Endothelial cell of umbilical vein (primary cell): ENCODE measurements around the gene TBC1D17. TPM values are rescaled to one million over a fixed set of nuclear protein-coding genes. Genes with fewer than 3 reads are reported as not detected.
A peak's percentile ranks its signal among the peaks of the same experiment; 100 is the strongest.

Source experiments
- BruUV-seq: library from RNA; stranded (reverse); fragments of 400-500 nt; replicated peaks from 2 replicates; lab custom pipeline; 2021; lab: Mats Ljungman, UMichigan
- CTCF ChIA-PET: fragments of 300-600, 350-600 bp; sonication (Branson Sonifier 250); formaldehyde crosslinking; loops from one replicate; lab custom pipeline; 2021; ENCODE audit warnings: antibody characterized with exemption, inconsistent platforms; lab: Charles Lee
- POLR2A ChIA-PET: fragments of 300-600, 350-600 bp; sonication (Branson Sonifier 250); formaldehyde crosslinking; loops from one replicate; lab custom pipeline; 2021; ENCODE audit warnings: antibody characterized with exemption, inconsistent platforms; lab: Charles Lee
- DNase-seq: peaks from one replicate; pipeline ENCODE4 v3.0.0-alpha.2; 2011; ENCODE audit warnings: low read depth, low spot score
- FAIRE-seq: peaks from 2 replicates; lab custom pipeline; 2011; peaks lifted over from hg19 to GRCh38; lab: Jason Lieb, UNC
- H2AFZ ChIP-seq: 2 replicates; pipeline ENCODE4 v1.6.0; 2012; ENCODE audit warnings: low read depth, low read length, control low read depth, inconsistent platforms
- H3K27ac ChIP-seq: 2 replicates; pipeline ENCODE4 v1.5.1; 2011; ENCODE audit warnings: low read depth, mild to moderate bottlenecking, control low read depth, low read length, moderate library complexity; ENCODE audit not compliant: insufficient read depth
- H3K27me3 ChIP-seq, 2 experiments: 2 replicates each; pipeline versions ENCODE4 v1.6.0 to v1.6.1; 2011; ENCODE audit warnings: low read length in 2 of 2, mixed read lengths in 1 of 2; ENCODE audit not compliant: control insufficient read depth in 2 of 2, insufficient read depth in 2 of 2
- H3K36me3 ChIP-seq, 2 experiments: 2 replicates in 1 of 2; 3 replicates in 1 of 2; pipeline ENCODE4 v1.5.1; 2011; ENCODE audit warnings: low read length in 2 of 2, mild to moderate bottlenecking in 1 of 2, moderate library complexity in 1 of 2; ENCODE audit not compliant: control insufficient read depth in 2 of 2, insufficient read depth in 2 of 2; ENCODE audit errors: extremely low read depth in 1 of 2
- H3K4me1 ChIP-seq: 3 replicates; pipeline ENCODE4 v1.5.1; 2011; ENCODE audit warnings: mild to moderate bottlenecking, low read length; ENCODE audit not compliant: control insufficient read depth, insufficient read depth; ENCODE audit errors: extremely low read depth
- H3K4me2 ChIP-seq: 2 replicates; pipeline ENCODE4 v1.6.1; 2011; ENCODE audit warnings: low read length, control low read depth, mixed read lengths; ENCODE audit not compliant: insufficient read depth
- H3K4me3 ChIP-seq, 3 experiments: fragments of 200-600 bp in 1 of 3; sonication (generic), shearing (Covaris generic) in 1 of 3; replicated peaks in 1 of 3; 2 replicates each; pipeline ENCODE4 v1.5.1; 2011 to 2016; ENCODE audit warnings: control low read depth in 3 of 3, low read length in 3 of 3, mild to moderate bottlenecking in 2 of 3, inconsistent platforms in 1 of 3, low read depth in 1 of 3, moderate library complexity in 1 of 3; ENCODE audit not compliant: insufficient read depth in 1 of 3
- H3K79me2 ChIP-seq: 2 replicates; pipeline ENCODE4 v1.6.0; 2012; ENCODE audit warnings: low read length, inconsistent platforms; ENCODE audit not compliant: control insufficient read depth, insufficient read depth
- H3K9ac ChIP-seq: replicated peaks from 2 replicates; pipeline ENCODE3; 2011; ENCODE audit warnings: low read length, control low read depth; ENCODE audit not compliant: insufficient read depth; ENCODE audit errors: extremely low read depth
- H3K9me1 ChIP-seq: replicated peaks from 3 replicates; pipeline ENCODE4 v1.6.0; 2011; ENCODE audit warnings: mild to moderate bottlenecking, low read length; ENCODE audit not compliant: control insufficient read depth, insufficient read depth; ENCODE audit errors: extremely low read depth
- H3K9me3 ChIP-seq: replicated peaks from 2 replicates; pipeline ENCODE4 v1.5.1; 2012; ENCODE audit warnings: low read length, inconsistent platforms; ENCODE audit not compliant: control insufficient read depth, insufficient read depth
- H4K20me1 ChIP-seq: replicated peaks from 2 replicates; pipeline ENCODE3; 2011; ENCODE audit warnings: mild to moderate bottlenecking, low read length; ENCODE audit not compliant: control insufficient read depth, insufficient read depth; ENCODE audit errors: extremely low read depth
- JUN ChIP-seq: IDR thresholded peaks from 2 replicates; pipeline ENCODE4 v1.6.1; 2011; ENCODE audit warnings: borderline replicate concordance, low read depth; ENCODE audit not compliant: insufficient read length, insufficient read depth
- MYC ChIP-seq: IDR thresholded peaks from one replicate; pipeline ENCODE4 v1.6.1; 2011; ENCODE audit warnings: mild to moderate bottlenecking, low read depth, low read length
- POLR2AphosphoS5 ChIP-seq: IDR thresholded peaks from 2 replicates; pipeline ENCODE4 v1.6.1; 2012; ENCODE audit warnings: low read depth, mild to moderate bottlenecking, control low read depth, low read length, moderate library complexity; ENCODE audit not compliant: insufficient read depth
- dilution Hi-C: fragments of 300-500 bp; cut with MboI; formaldehyde crosslinking; loops from one replicate; pipeline ENCODE4 v1.15.0; 2019; ENCODE audit warnings: low sequenced_read_pairs; ENCODE audit not compliant: extremely low pct_ligation_motif_present
- intact Hi-C: fragments of 100-400 bp; cut with micrococcal nuclease; formaldehyde crosslinking; loops from one replicate; pipeline ENCODE4 v1.10.0; 2022
- polyA plus RNA-seq, 4 experiments: library from polyadenylated mRNA; depleted of rRNA in 3 of 4; stranded (reverse) in 3 of 4; unstranded in 1 of 4; fragments of >200 nt; gene quantifications; 2 replicates each; pipeline versions ENCODE4 v1.2.1 to v1.2.3, GENCODE V29; 2011 to 2012; ENCODE audit warnings: missing spikeins in 1 of 4
- total RNA-seq: library from RNA; stranded (reverse); gene quantifications from 2 replicates; pipeline ENCODE4 v1.2.3, GENCODE V29; 2021
- TF ChIP-seq, protein P1 (sequence below): IDR thresholded peaks from 2 replicates; pipeline ENCODE4 v1.6.1; 2011; ENCODE audit not compliant: insufficient read depth, insufficient read length

Gene TBC1D17
- total and polyA plus RNA-seq, 2 donors (not counting 3 experiments of a cell fraction or from before 2014, with no cell fraction given), result 34.2 to 39.3 TPM

DNA sequence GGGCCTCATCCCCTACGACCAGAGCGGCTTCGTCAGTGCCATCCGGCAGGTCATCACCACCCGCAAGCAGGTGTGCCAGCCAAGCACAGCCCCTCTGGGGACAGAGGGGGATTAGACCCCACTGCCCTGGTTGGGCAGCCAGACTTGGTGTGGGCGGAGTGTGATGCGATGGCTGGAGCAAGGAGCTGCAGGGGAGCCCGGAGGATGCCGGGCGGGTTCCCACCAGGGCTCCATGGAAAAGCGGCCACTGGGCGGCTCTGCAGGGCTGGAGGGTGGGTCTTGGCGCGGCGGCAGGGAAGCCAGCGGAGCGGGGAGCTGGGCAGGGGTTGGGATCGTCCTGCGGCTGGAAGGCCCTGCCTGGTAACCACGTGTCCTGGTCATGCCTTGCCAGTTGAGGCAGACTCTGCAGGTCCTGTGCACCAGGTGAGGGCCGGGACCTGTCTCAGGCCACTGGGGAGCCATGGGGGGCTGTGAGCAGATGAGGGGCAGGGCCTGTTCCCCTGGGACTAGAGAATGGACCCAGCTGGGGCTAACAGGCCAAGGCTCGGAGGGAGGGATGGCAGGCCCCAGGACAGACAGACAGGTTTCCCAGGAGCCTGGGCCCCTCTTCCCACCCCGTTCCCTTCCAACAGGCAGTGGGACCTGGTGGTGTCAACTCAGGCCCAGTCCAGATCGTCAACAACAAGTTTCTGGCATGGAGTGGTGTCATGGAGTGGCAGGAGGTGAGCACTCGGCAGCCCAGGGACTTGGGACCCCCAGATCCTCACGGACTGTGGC is 20.3 kb upstream of the TBC1D17 start:
- no peak for DNase-seq
- no peak overlapping the region for H3K4me2 ChIP-seq
- no TSS peak for BruUV-seq
- no peak overlapping the region for H3K4me3 ChIP-seq
- no peak for FAIRE-seq
- H3K9me1 ChIP-seq, result no peaks in the 10 kb centered on the region
- no peaks in the 10 kb centered on the region for H3K9me3 ChIP-seq
- no peak overlapping the region for H3K9ac ChIP-seq
- no peak overlapping the region for H2AFZ ChIP-seq
- TF ChIP-seq, protein P1, sequence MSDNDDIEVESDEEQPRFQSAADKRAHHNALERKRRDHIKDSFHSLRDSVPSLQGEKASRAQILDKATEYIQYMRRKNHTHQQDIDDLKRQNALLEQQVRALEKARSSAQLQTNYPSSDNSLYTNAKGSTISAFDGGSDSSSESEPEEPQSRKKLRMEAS, result no peak
- peak; percentile 20 for TF ChIP-seq POLR2AphosphoS5
- no peak overlapping the region for H3K27ac ChIP-seq
- H3K4me1 ChIP-seq, result peaks cover 22% of the 10 kb centered on the region
- POLR2A ChIA-PET, result interaction anchor here (1.6 kb wide), 1 partner anchor 12 kb away, joined by 4 read pairs; no protein-coding TSS in a partner anchor
- no peaks in the 10 kb centered on the region for H4K20me1 ChIP-seq
- CTCF ChIA-PET, result no interaction called here
- peaks cover 2 to 55% of the 10 kb centered on the region in 2 experiments for H3K36me3 ChIP-seq
- H3K79me2 ChIP-seq, result peaks cover 19% of the 10 kb centered on the region
- dilution Hi-C loops, result no loop called here
- H3K27me3 ChIP-seq, result no peaks in the 10 kb centered on the region
- intact Hi-C loops, result no loop called here

DNA sequence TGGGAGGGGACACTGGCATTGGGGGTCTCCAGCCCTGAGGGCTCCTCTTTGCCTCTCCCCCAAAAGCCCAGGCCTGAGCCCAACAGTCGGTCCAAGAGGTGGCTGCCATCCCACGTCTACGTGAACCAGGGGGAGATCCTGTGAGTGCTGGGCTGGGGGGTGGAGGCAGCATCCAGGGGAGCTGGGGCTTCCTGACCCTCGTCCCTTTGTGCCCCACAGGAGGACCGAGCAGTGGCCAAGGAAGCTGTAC is 19.7 kb upstream of the TBC1D17 start:
- intact Hi-C loops (no loop called here), dilution Hi-C loops (no loop called here)
- no peaks in the 10 kb centered on the region for H3K27me3 ChIP-seq
- no peak overlapping the region for H3K9ac ChIP-seq
- no peak overlapping the region for H2AFZ ChIP-seq
- no peaks in the 10 kb centered on the region for H4K20me1 ChIP-seq
- no peak for TF ChIP-seq JUN
- no peak for TF ChIP-seq MYC
- no peak overlapping the region for H3K27ac ChIP-seq
- DNase-seq (no peak), FAIRE-seq (no peak)
- POLR2A ChIA-PET, result interaction anchor here (1.6 kb wide), 1 partner anchor 12 kb away, joined by 4 read pairs; no protein-coding TSS in a partner anchor
- no TSS peak for BruUV-seq
- peaks cover 14% of the 10 kb centered on the region for H3K79me2 ChIP-seq
- no peaks in the 10 kb centered on the region for H3K9me3 ChIP-seq
- H3K9me1 ChIP-seq, result no peaks in the 10 kb centered on the region
- CTCF ChIA-PET, result no interaction called here
- no peak overlapping the region for H3K4me3 ChIP-seq
- H3K4me2 ChIP-seq, result no peak overlapping the region
- H3K4me1 ChIP-seq, result peaks cover 16% of the 10 kb centered on the region
- H3K36me3 ChIP-seq, result peaks cover 2 to 55% of the 10 kb centered on the region in 2 experiments
